Measurements from ENCODE around the gene TRMT11. TPM values are rescaled to one million over a fixed set of nuclear protein-coding genes. Genes with fewer than 3 reads are reported as not detected.
"Not testable (repeated sequence)": the region's sequence is repeated elsewhere in the genome, so short reads cannot be mapped to it uniquely, and the experiment has no call there.

Gene TRMT11
- total RNA-seq, 1 experiment from 2014 or later: 27.7 TPM

- H3K36me3 Mint-ChIP-seq (ENCODE audit: insufficient read depth, unreplicated experiment): peaks cover 9% of the 10 kb centered on the region
- H3K27ac Mint-ChIP-seq (ENCODE audit: unreplicated experiment): no peak overlapping the region
- no peak for TF ChIP-seq CTCF (IDR thresholded peaks at IDR 0.05; ENCODE audit: unreplicated experiment)
- H3K4me1 Mint-ChIP-seq (ENCODE audit: low read depth, unreplicated experiment): peaks cover 60% of the 10 kb centered on the region
- DNase-seq: peak; percentile 30
- CTCF ChIA-PET: no interaction called here
- H3K27me3 Mint-ChIP-seq (ENCODE audit: unreplicated experiment): no peaks in the 10 kb centered on the region
- H3K4me3 Mint-ChIP-seq (ENCODE audit: low read depth, unreplicated experiment): no peak overlapping the region
- BruUV-seq (replicated peaks): no TSS peak
- H3K9me3 Mint-ChIP-seq (ENCODE audit: low read depth, unreplicated experiment): peaks cover 6% of the 10 kb centered on the region
- intact Hi-C loops (cut with micrococcal nuclease; ENCODE audit: unreplicated experiment): no loop called here
Measured at GRCh38 chr6:125950293-125950692, 36.0 kb upstream of the TRMT11 start.

- DNase-seq; H3K9me3 Mint-ChIP-seq (ENCODE audit: low read depth, unreplicated experiment); H3K27me3 Mint-ChIP-seq (ENCODE audit: unreplicated experiment); H3K4me3 Mint-ChIP-seq (ENCODE audit: low read depth, unreplicated experiment); CTCF ChIA-PET; H3K36me3 Mint-ChIP-seq (ENCODE audit: insufficient read depth, unreplicated experiment); intact Hi-C loops (cut with micrococcal nuclease; ENCODE audit: unreplicated experiment); BruUV-seq (replicated peaks): not testable (repeated sequence)
- Mint-ChIP-seq H3K4me1 (ENCODE audit: low read depth, unreplicated experiment) (peaks cover 59% of the 10 kb centered on the region), H3K27ac (ENCODE audit: unreplicated experiment) (peak overlapping the region; percentile 48)
Measured at GRCh38 chr6:125950716-125951115, 35.6 kb upstream of the TRMT11 start.

- Mint-ChIP-seq H3K4me3 (ENCODE audit: low read depth, unreplicated experiment) (no peak overlapping the region), H3K36me3 (ENCODE audit: insufficient read depth, unreplicated experiment) (peaks cover 2% of the 10 kb centered on the region), H3K27ac (ENCODE audit: unreplicated experiment) (peak overlapping the region; percentile 48), H3K9me3 (ENCODE audit: low read depth, unreplicated experiment) (peaks cover 6% of the 10 kb centered on the region), H3K4me1 (ENCODE audit: low read depth, unreplicated experiment) (peaks cover 53% of the 10 kb centered on the region), H3K27me3 (ENCODE audit: unreplicated experiment) (no peaks in the 10 kb centered on the region)
- intact Hi-C loops (cut with micrococcal nuclease; ENCODE audit: unreplicated experiment): no loop called here
- BruUV-seq (replicated peaks): no TSS peak
- DNase-seq: no peak
- TF ChIP-seq CTCF (IDR thresholded peaks at IDR 0.05; ENCODE audit: unreplicated experiment): no peak
- CTCF ChIA-PET: interaction anchor here (0.5 to 1.6 kb wide), 2 partner anchors 66 to 170 kb away, joined by 5 to 6 read pairs; no protein-coding TSS in a partner anchor
Measured at GRCh38 chr6:125951323-125951722, 35.0 kb upstream of the TRMT11 start.

- no peak for TF ChIP-seq CTCF (IDR thresholded peaks at IDR 0.05; ENCODE audit: unreplicated experiment)
- H3K27ac Mint-ChIP-seq (ENCODE audit: unreplicated experiment): no peak overlapping the region
- H3K36me3 Mint-ChIP-seq (ENCODE audit: insufficient read depth, unreplicated experiment): peaks cover 7% of the 10 kb centered on the region
- DNase-seq: peak; percentile 31
- peaks cover 45% of the 10 kb centered on the region for H3K4me1 Mint-ChIP-seq (ENCODE audit: low read depth, unreplicated experiment)
- no peak overlapping the region for H3K4me3 Mint-ChIP-seq (ENCODE audit: low read depth, unreplicated experiment)
- intact Hi-C loops (cut with micrococcal nuclease; ENCODE audit: unreplicated experiment): no loop called here
- CTCF ChIA-PET: interaction anchor here (0.7 to 1.8 kb wide), 6 partner anchors 10 to 172 kb away, joined by 3 to 6 read pairs (median 4); partner anchors contain the start of gene NCOA7
- peaks cover 6% of the 10 kb centered on the region for H3K9me3 Mint-ChIP-seq (ENCODE audit: low read depth, unreplicated experiment)
- no TSS peak for BruUV-seq (replicated peaks)
- no peaks in the 10 kb centered on the region for H3K27me3 Mint-ChIP-seq (ENCODE audit: unreplicated experiment)
Measured at GRCh38 chr6:125952764-125953501, 33.4 kb upstream of the TRMT11 start.

- no peak for TF ChIP-seq CTCF (IDR thresholded peaks at IDR 0.05; ENCODE audit: unreplicated experiment)
- no peak overlapping the region for H3K4me3 Mint-ChIP-seq (ENCODE audit: low read depth, unreplicated experiment)
- H3K27ac Mint-ChIP-seq (ENCODE audit: unreplicated experiment): no peak overlapping the region
- peaks cover 39% of the 10 kb centered on the region for H3K4me1 Mint-ChIP-seq (ENCODE audit: low read depth, unreplicated experiment)
- no peaks in the 10 kb centered on the region for H3K27me3 Mint-ChIP-seq (ENCODE audit: unreplicated experiment)
- H3K36me3 Mint-ChIP-seq (ENCODE audit: insufficient read depth, unreplicated experiment): peaks cover 7% of the 10 kb centered on the region
- intact Hi-C loops (cut with micrococcal nuclease; ENCODE audit: unreplicated experiment): no loop called here
- peak; percentile 49 for DNase-seq
- no TSS peak for BruUV-seq (replicated peaks)
- peaks cover 6% of the 10 kb centered on the region for H3K9me3 Mint-ChIP-seq (ENCODE audit: low read depth, unreplicated experiment)
- CTCF ChIA-PET: interaction anchor here (0.7 to 1.8 kb wide), 4 partner anchors 64 to 163 kb away, joined by 3 to 5 read pairs (median 4); partner anchors contain the start of gene NCOA7
Measured at GRCh38 chr6:125953502-125953875, 32.9 kb upstream of the TRMT11 start.
